ENCODE measurements around the gene ITIH5. TPM values are rescaled to one million over a fixed set of nuclear protein-coding genes. Genes with fewer than 3 reads are reported as not detected.

Gene ITIH5
- total RNA-seq, 2 experiments from 2014 or later = not detected

- Mint-ChIP-seq H3K27me3 (peaks cover 5% of the 10 kb centered on the region), H3K4me3 (no peak overlapping the region)
- POLR2A ChIA-PET = no interaction called here
Observed at GRCh38 chr10:7610651-7611389, 55.9 kb downstream of the ITIH5 start.

GRCh38 chr10:7610026-7610425 is 56.7 kb downstream of the ITIH5 start:
- H3K4me3 ChIP-seq (ENCODE audit: low read length) = no peak overlapping the region
- ChIA-PET POLR2A (no interaction called here), CTCF (no interaction called here)
- H3K27me3 ChIP-seq (ENCODE audit: control insufficient read depth in 1 of 2, insufficient read depth in 2 of 2, low read length in 2 of 2) = no peaks in the 10 kb centered on the region
- Mint-ChIP-seq H3K4me3 (no peak overlapping the region), H3K36me3 (ENCODE audit: low read depth) (no peaks in the 10 kb centered on the region), H3K9me3 (no peaks in the 10 kb centered on the region), H3K27ac (no peak overlapping the region), H3K27me3 (peaks cover 5% of the 10 kb centered on the region), H3K4me1 (ENCODE audit: low read depth) (no peaks in the 10 kb centered on the region)
- DNase-seq = no peak
- H3K27ac ChIP-seq (ENCODE audit: low read depth in 1 of 2, low read length in 2 of 2) = no peak overlapping the region
- no peaks in the 10 kb centered on the region for H3K36me3 ChIP-seq (ENCODE audit: insufficient read depth, low read length)
- TF ChIP-seq, protein P1, sequence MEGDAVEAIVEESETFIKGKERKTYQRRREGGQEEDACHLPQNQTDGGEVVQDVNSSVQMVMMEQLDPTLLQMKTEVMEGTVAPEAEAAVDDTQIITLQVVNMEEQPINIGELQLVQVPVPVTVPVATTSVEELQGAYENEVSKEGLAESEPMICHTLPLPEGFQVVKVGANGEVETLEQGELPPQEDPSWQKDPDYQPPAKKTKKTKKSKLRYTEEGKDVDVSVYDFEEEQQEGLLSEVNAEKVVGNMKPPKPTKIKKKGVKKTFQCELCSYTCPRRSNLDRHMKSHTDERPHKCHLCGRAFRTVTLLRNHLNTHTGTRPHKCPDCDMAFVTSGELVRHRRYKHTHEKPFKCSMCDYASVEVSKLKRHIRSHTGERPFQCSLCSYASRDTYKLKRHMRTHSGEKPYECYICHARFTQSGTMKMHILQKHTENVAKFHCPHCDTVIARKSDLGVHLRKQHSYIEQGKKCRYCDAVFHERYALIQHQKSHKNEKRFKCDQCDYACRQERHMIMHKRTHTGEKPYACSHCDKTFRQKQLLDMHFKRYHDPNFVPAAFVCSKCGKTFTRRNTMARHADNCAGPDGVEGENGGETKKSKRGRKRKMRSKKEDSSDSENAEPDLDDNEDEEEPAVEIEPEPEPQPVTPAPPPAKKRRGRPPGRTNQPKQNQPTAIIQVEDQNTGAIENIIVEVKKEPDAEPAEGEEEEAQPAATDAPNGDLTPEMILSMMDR (IDR thresholded peaks at IDR 0.05) = no peak
- intact Hi-C loops (cut with DNase I, micrococcal nuclease) = no loop called here
- no peak for ATAC-seq (ENCODE audit: poor library complexity)
- H3K4me1 ChIP-seq (ENCODE audit: insufficient read depth, low read length) = no peaks in the 10 kb centered on the region
- H3K9me3 ChIP-seq (ENCODE audit: control insufficient read depth in 1 of 2, insufficient read depth in 1 of 2, low read length in 2 of 2) = no peaks in the 10 kb centered on the region

More at GRCh38 chr10:7610651-7611389, 55.9 kb downstream of the ITIH5 start:
- no peaks in the 10 kb centered on the region for H3K9me3 Mint-ChIP-seq
- H3K36me3 Mint-ChIP-seq (ENCODE audit: low read depth) = no peaks in the 10 kb centered on the region
- H3K36me3 ChIP-seq (ENCODE audit: insufficient read depth, low read length) = no peaks in the 10 kb centered on the region
- TF ChIP-seq, protein P1 (IDR thresholded peaks at IDR 0.05) = no peak
- H3K27ac ChIP-seq (ENCODE audit: low read depth in 1 of 2, low read length in 2 of 2) = no peak overlapping the region
- no peaks in the 10 kb centered on the region for H3K4me1 ChIP-seq (ENCODE audit: insufficient read depth, low read length)
- no peaks in the 10 kb centered on the region for H3K27me3 ChIP-seq (ENCODE audit: control insufficient read depth in 1 of 2, insufficient read depth in 2 of 2, low read length in 2 of 2)
- CTCF ChIA-PET = no interaction called here
- H3K9me3 ChIP-seq (ENCODE audit: control insufficient read depth in 1 of 2, insufficient read depth in 1 of 2, low read length in 2 of 2) = no peaks in the 10 kb centered on the region
- no peak overlapping the region for H3K27ac Mint-ChIP-seq
- DNase-seq (no peak), ATAC-seq (ENCODE audit: poor library complexity) (no peak)
- no peaks in the 10 kb centered on the region for H3K4me1 Mint-ChIP-seq (ENCODE audit: low read depth)
- H3K4me3 ChIP-seq (ENCODE audit: low read length) = no peak overlapping the region
- intact Hi-C loops (cut with DNase I, micrococcal nuclease) = no loop called here

DNA sequence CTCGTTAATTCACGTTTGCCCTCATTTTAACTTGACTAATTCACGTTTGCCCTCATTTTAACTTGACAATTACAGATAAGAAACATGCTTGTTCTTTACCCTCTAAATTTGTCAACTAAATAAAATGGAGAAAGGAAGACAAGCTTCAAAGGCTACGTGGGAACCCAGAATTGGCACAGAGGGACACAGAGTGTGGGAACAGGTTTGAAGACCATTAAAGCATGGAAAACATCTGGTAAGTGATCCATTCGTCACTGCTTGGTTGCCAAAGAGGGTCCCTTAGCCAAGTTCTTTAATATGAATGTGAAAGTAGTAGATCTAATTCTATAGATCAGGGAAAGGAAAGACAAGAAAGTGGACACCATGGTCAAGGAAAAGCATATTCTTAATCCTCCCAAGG is 57.2 kb downstream of the ITIH5 start:
- H3K4me3 ChIP-seq (ENCODE audit: low read length) = no peak overlapping the region
- ATAC-seq (ENCODE audit: poor library complexity) (no peak), DNase-seq (no peak)
- H3K36me3 Mint-ChIP-seq (ENCODE audit: low read depth) = no peaks in the 10 kb centered on the region
- no peaks in the 10 kb centered on the region for H3K9me3 ChIP-seq (ENCODE audit: control insufficient read depth in 1 of 2, insufficient read depth in 1 of 2, low read length in 2 of 2)
- H3K27me3 ChIP-seq (ENCODE audit: control insufficient read depth in 1 of 2, insufficient read depth in 2 of 2, low read length in 2 of 2) = no peaks in the 10 kb centered on the region
- no peaks in the 10 kb centered on the region for H3K9me3 Mint-ChIP-seq
- no peak overlapping the region for H3K27ac Mint-ChIP-seq
- H3K36me3 ChIP-seq (ENCODE audit: insufficient read depth, low read length) = no peaks in the 10 kb centered on the region
- ChIA-PET POLR2A (no interaction called here), CTCF (no interaction called here)
- no peak overlapping the region for H3K27ac ChIP-seq (ENCODE audit: low read depth in 1 of 2, low read length in 2 of 2)
- intact Hi-C loops (cut with DNase I, micrococcal nuclease) = no loop called here
- H3K4me1 ChIP-seq (ENCODE audit: insufficient read depth, low read length) = no peaks in the 10 kb centered on the region
- H3K4me3 Mint-ChIP-seq = no peak overlapping the region
- TF ChIP-seq, protein P1 (IDR thresholded peaks at IDR 0.05) = no peak
- no peaks in the 10 kb centered on the region for H3K4me1 Mint-ChIP-seq (ENCODE audit: low read depth)
- H3K27me3 Mint-ChIP-seq = peaks cover 5% of the 10 kb centered on the region

All from CD4-positive, alpha-beta T cell (primary cell).